ENCODE results near the gene ZKSCAN7.
"Not testable (repeated sequence)": the region's sequence is repeated elsewhere in the genome, so short reads cannot be mapped to it uniquely, and the experiment has no call there.

ZKSCAN7 gene

GRCh38 chr3:44577354-44577952 lies 22.5 kb downstream of the ZKSCAN7 start:
- not testable (repeated sequence) for DNase-seq

DNA sequence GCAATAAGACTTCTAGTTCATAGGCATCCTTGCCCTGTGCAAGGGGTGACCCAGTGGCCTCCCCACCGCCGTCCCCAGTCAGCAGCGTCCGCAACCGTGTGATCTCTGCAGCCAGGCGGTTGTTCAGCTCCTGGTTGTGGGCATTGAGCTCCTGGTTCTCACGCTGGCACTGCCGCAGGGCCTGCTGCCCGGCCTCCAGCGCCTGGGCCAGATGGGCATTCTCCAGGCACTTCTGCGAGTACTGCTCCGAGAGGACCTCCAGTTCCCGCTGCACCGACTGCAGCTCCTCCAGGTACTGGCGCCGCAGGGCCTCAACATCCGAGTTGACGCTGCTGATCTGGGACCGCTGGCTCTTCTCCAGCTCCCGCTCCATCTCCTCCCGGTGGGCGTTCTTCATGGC lies 23.3 kb downstream of the ZKSCAN7 start:
- not testable (repeated sequence) for DNase-seq

DNA sequence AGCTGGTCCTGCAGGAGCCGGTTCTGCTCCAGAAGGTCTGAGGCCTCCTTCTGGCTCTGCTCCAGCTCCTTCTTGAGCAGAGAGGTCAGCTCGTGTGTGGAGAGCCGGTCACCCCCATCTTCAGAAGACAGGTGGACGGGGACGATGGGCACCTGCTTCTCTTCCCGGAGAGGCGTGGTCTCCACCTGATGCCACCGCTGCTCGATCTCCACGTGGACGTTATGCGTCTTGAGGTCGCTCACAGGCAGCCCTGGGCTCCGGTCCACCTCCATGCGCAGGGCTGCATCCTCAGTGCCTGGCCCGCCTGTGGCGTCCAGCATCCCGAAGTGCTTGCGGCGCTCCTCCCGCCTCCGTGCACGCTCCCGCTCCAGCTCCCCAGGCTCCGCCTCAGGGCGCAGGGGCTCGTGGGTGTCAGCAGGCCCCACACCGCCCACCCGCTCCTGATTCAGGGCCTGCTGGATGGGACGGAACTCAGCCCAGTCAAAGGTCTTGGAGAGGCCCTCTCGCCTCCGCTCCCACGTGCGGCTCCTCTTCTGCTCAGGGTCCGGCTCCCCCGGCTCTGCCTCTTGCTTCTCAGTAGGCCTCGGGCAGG lies 24.0 kb downstream of the ZKSCAN7 start:
- DNase-seq = not testable (repeated sequence)

GRCh38 chr3:44579749-44580148 lies 24.8 kb downstream of the ZKSCAN7 start:
- DNase-seq = not testable (repeated sequence)

- DNase-seq = not testable (repeated sequence)
Observed at GRCh38 chr3:44580971-44581370, 26.0 kb downstream of the ZKSCAN7 start.

DNA sequence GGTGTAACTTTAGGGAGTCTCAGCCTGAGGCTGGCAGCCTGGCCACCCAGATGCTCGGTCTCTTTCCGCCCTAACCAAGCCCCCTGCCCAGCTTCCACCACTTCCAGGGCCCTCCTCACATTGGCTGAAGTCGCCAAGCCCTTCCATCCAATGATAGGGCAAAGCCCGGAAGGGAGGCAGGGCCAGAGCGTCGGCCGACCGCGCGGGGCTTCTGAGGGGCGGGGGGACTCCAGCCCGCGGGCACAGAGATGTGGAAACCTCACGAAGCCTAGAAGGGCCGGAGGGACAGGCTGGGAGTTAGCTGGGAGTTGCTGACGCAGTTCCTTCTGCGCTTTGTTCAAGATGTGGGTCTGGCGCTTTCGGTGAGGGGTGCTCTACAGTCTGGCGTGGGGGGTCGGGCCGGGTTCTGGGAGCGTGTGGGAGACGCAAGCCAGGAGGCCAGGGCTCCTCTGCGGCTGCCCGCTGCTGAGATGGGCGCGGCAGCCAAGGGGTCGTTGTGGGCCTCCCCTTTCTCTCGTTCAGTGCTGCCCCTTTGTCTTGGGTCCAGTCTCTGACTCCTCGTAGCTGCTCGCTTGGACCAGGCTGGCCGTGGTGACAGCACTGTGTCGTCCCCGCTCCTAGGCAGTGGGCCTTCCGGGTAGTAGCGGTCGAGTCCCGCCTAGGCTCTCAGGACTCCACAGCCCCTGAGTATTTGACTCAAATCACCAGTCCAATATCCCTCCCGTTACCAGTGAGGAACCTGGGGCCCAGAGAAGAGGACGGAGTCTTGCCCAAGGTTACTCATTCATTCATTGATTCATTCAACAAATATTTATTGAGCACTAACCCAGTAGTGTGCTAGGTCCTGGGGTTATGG lies 29.9 kb downstream of the ZKSCAN7 start, which contains the start of gene ZNF660:
Gene ZNF660, plus strand, starts transcription at position 319 of the 856 bp plus-strand sequence. CDS start 9,230 bp downstream, outside the sequence.
- peak; percentile 82 for DNase-seq

DNA sequence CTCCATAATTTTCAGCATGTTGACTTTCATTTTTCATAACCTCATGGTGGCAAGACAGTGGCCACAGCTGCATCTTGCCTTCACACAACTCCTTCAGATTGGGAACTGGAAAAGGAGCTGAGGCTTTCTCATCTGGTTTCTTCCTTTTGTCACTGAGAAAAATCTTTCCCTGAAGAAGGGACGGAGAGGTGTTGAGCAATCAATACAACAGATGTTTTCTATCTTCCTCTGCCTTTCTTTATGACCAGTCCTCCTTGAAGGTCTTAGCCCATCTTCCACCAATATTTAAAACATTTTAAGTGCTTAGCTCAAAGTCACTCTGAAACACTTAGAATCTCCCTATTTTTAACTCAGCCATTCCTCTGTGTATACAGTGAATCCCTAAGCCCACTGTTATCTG lies 41.6 kb downstream of the ZKSCAN7 start:
- DNase-seq = no peak

DNA sequence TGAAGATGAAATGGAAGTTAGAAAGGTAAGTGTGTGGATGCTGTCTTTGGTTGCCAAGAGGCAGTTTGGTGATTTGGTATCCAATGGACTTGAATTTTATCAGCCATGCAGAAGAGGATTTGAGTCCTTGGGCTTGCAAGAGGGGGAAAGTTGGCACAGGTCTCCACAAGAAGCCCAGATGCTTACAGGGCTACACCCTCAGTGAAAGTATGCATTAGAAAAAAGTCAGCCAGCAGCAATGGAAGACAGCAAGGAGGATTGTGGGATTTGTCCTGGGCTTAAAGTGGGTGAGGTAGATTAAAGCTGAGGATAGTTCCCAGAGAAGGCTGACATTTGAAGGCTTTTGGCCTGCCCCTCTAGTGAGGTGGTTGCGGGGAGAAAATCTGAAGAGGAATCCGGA lies 46.8 kb downstream of the ZKSCAN7 start:
- DNase-seq = no peak

DNA sequence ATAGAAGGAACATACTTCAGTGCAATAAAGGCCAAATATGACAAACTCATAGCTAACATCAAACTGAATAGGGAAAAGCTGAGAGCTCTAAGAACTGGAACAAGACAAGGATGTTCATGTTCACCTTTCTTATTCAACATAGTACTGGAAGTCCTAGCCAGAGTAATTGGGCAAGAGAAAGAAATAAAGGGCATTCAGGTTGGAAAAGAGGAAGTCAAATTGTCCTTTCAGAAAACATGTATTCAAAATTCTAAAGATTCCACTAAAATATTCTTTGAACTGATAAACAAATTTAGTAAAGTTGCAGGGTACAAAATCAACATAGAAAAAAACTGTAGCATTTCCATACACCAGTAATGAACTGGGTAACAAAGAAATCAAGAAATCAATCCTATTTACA lies 57.7 kb downstream of the ZKSCAN7 start:
- DNase-seq = no peak

Data from fibroblast of skin of right biceps (primary cell).